WTC11 (cell line): ENCODE results near the gene POMGNT1.
"Not testable (repeated sequence)": the region's sequence is repeated elsewhere in the genome, so short reads cannot be mapped to it uniquely, and the experiment has no call there.

Source experiments
- E2F5 ChIP-seq: sonication (generic); formaldehyde crosslinking; IDR thresholded peaks from 2 replicates; pipeline ENCODE4 v1.8.1; 2022; ENCODE audit warnings: mild to moderate bottlenecking, moderate library complexity, missing genetic modification reagents
- FOXJ3 ChIP-seq: sonication (generic); formaldehyde crosslinking; IDR thresholded peaks from 2 replicates; pipeline ENCODE4 v1.9.0; 2021; ENCODE audit warnings: missing genetic modification reagents, mild to moderate bottlenecking, borderline replicate concordance
- NFYB ChIP-seq: sonication (generic); formaldehyde crosslinking; conservative IDR thresholded peaks from 2 replicates; pipeline ENCODE4 v1.8.0; 2022; ENCODE audit warnings: low read depth, missing genetic modification reagents
- NR3C1 ChIP-seq: sonication (generic); formaldehyde crosslinking; conservative IDR thresholded peaks from 2 replicates; pipeline ENCODE4 v1.8.1; 2023; ENCODE audit warnings: low read depth, mild to moderate bottlenecking, missing genetic modification reagents
- RELA ChIP-seq: sonication (generic); formaldehyde crosslinking; IDR thresholded peaks from 2 replicates; pipeline ENCODE4 v1.8.1; 2022; ENCODE audit warnings: missing genetic modification reagents, mild to moderate bottlenecking, borderline replicate concordance
- TCF7 ChIP-seq: sonication (generic); formaldehyde crosslinking; IDR thresholded peaks from 2 replicates; pipeline ENCODE4 v1.8.0; 2022; ENCODE audit warnings: mild to moderate bottlenecking, low read depth, missing genetic modification reagents, moderate library complexity
- TEAD4 ChIP-seq: sonication (generic); formaldehyde crosslinking; IDR thresholded peaks from 2 replicates; pipeline ENCODE4 v1.8.0; 2022; ENCODE audit warnings: mild to moderate bottlenecking, missing genetic modification reagents
- TF ChIP-seq, protein P1 (sequence below): fragments of 200-600 bp; IDR thresholded peaks from 2 replicates; pipeline ENCODE4 v1.8.0; 2022; ENCODE audit warnings: antibody characterized with exemption
- TF ChIP-seq, protein P2 (sequence below): sonication (generic); formaldehyde crosslinking; IDR thresholded peaks from 2 replicates; pipeline ENCODE4 v1.8.0; 2022; ENCODE audit warnings: mild to moderate bottlenecking, missing genetic modification reagents

- TF ChIP-seq, protein P1, sequence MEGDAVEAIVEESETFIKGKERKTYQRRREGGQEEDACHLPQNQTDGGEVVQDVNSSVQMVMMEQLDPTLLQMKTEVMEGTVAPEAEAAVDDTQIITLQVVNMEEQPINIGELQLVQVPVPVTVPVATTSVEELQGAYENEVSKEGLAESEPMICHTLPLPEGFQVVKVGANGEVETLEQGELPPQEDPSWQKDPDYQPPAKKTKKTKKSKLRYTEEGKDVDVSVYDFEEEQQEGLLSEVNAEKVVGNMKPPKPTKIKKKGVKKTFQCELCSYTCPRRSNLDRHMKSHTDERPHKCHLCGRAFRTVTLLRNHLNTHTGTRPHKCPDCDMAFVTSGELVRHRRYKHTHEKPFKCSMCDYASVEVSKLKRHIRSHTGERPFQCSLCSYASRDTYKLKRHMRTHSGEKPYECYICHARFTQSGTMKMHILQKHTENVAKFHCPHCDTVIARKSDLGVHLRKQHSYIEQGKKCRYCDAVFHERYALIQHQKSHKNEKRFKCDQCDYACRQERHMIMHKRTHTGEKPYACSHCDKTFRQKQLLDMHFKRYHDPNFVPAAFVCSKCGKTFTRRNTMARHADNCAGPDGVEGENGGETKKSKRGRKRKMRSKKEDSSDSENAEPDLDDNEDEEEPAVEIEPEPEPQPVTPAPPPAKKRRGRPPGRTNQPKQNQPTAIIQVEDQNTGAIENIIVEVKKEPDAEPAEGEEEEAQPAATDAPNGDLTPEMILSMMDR: not testable (repeated sequence)
- TF ChIP-seq NFYB; TEAD4 (CRISPR knock-in tag); FOXJ3 (CRISPR knock-in tag); RELA (CRISPR knock-in tag); TCF7; E2F5 (CRISPR knock-in tag); NR3C1 (CRISPR knock-in tag): not testable (repeated sequence)
- TF ChIP-seq, protein P2, sequence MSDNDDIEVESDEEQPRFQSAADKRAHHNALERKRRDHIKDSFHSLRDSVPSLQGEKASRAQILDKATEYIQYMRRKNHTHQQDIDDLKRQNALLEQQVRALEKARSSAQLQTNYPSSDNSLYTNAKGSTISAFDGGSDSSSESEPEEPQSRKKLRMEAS: not testable (repeated sequence)
These were observed 24.8 kb upstream of the POMGNT1 start for GRCh38 chr1:46223055-46223454.
